SK-N-SH treated with all-trans-retinoic acid at 6 μM for 48 hours (cell line): Measurements from ENCODE around the gene BIRC3.

Experiments
- ATAC-seq: fragments of 200-7000 bp; cut with Tn5 transposase; 3 replicates; pipeline ENCODE4 v1.9.1; 2020; ENCODE audit warnings: mild to moderate bottlenecking, moderate library complexity
- BACH2 ChIP-seq: fragments of 250-450 bp; sonication (Bioruptor Pico); IDR thresholded peaks from 2 replicates; pipeline ENCODE4 v1.9.0; 2021; ENCODE audit warnings: mild to moderate bottlenecking, borderline replicate concordance
- CSDC2 ChIP-seq: fragments of 250-450 bp; sonication (Bioruptor Pico); IDR thresholded peaks from 2 replicates; pipeline ENCODE4 v1.5.0; 2020; ENCODE audit warnings: mild to moderate bottlenecking, moderate library complexity
- CSRNP3 ChIP-seq: fragments of 250-450 bp; sonication (Bioruptor Pico); IDR thresholded peaks from 2 replicates; pipeline ENCODE4 v1.5.1; 2021; ENCODE audit warnings: mild to moderate bottlenecking, moderate library complexity
- ESRRG ChIP-seq: fragments of 250-450 bp; sonication (Bioruptor Pico); IDR thresholded peaks from 2 replicates; pipeline ENCODE4 v1.6.1; 2021; ENCODE audit warnings: mild to moderate bottlenecking
- GLIS3 ChIP-seq: fragments of 250-450 bp; sonication (Bioruptor Pico); IDR thresholded peaks from 2 replicates; pipeline ENCODE4 v1.5.0; 2020; ENCODE audit warnings: mild to moderate bottlenecking, moderate library complexity
- ISL1 ChIP-seq: fragments of 250-450 bp; sonication (Bioruptor Pico); IDR thresholded peaks from 2 replicates; pipeline ENCODE4 v2.1.2; 2022; ENCODE audit warnings: mild to moderate bottlenecking, moderate library complexity
- PATZ1 ChIP-seq: fragments of 250-450 bp; sonication (Bioruptor Pico); IDR thresholded peaks from 2 replicates; pipeline ENCODE4 v1.8.0; 2020; ENCODE audit warnings: mild to moderate bottlenecking, moderate library complexity, borderline replicate concordance
- POU6F1 ChIP-seq: fragments of 250-450 bp; sonication (Bioruptor Pico); IDR thresholded peaks from 2 replicates; pipeline ENCODE4 v1.8.0; 2021; ENCODE audit warnings: low read depth, mild to moderate bottlenecking, moderate library complexity, borderline replicate concordance
- PPARA ChIP-seq: fragments of 250-450 bp; sonication (Bioruptor Pico); IDR thresholded peaks from 2 replicates; pipeline ENCODE4 v1.5.0; 2020; ENCODE audit warnings: mild to moderate bottlenecking, borderline replicate concordance
- RARB ChIP-seq: fragments of 250-450 bp; sonication (Bioruptor Pico); IDR thresholded peaks from 2 replicates; pipeline ENCODE4 v1.8.0; 2021; ENCODE audit warnings: mild to moderate bottlenecking, moderate library complexity
- SNAI2 ChIP-seq: fragments of 250-450 bp; sonication (Bioruptor Pico); IDR thresholded peaks from 2 replicates; pipeline ENCODE4 v1.5.0; 2020; ENCODE audit warnings: mild to moderate bottlenecking, moderate library complexity
- TCF4 ChIP-seq: fragments of 250-450 bp; sonication (Bioruptor Pico); IDR thresholded peaks from 2 replicates; pipeline ENCODE4 v1.8.0; 2021; ENCODE audit warnings: mild to moderate bottlenecking, moderate library complexity, borderline replicate concordance
- TOX ChIP-seq: fragments of 250-450 bp; sonication (Bioruptor Pico); IDR thresholded peaks from 2 replicates; pipeline ENCODE4 v1.8.0; 2021; ENCODE audit warnings: mild to moderate bottlenecking, moderate library complexity, borderline replicate concordance
- TSHZ2 ChIP-seq: fragments of 250-450 bp; sonication (Bioruptor Pico); IDR thresholded peaks from 2 replicates; pipeline ENCODE4 v1.5.0; 2020; ENCODE audit warnings: mild to moderate bottlenecking, moderate library complexity
- ZC3H10 ChIP-seq: fragments of 250-450 bp; sonication (Bioruptor Pico); IDR thresholded peaks from 2 replicates; pipeline ENCODE4 v1.5.1; 2021; ENCODE audit warnings: mild to moderate bottlenecking, moderate library complexity
- ZFP3 ChIP-seq: fragments of 250-450 bp; sonication (Bioruptor Pico); IDR thresholded peaks from 2 replicates; pipeline ENCODE4 v1.5.0; 2020; ENCODE audit warnings: mild to moderate bottlenecking, moderate library complexity
- ZFP30 ChIP-seq: fragments of 450-650 bp; formaldehyde crosslinking; IDR thresholded peaks from 2 replicates; pipeline ENCODE4 v1.5.0; 2022; ENCODE audit warnings: mild to moderate bottlenecking, moderate library complexity
- ZNF565 ChIP-seq: fragments of 450-650 bp; formaldehyde crosslinking; conservative IDR thresholded peaks from 2 replicates; pipeline ENCODE4 v1.5.0; 2020; ENCODE audit warnings: low read depth, mild to moderate bottlenecking, moderate library complexity
- ZNF70 ChIP-seq: fragments of 450-650 bp; formaldehyde crosslinking; IDR thresholded peaks from 2 replicates; pipeline ENCODE4 v1.5.0; 2020; ENCODE audit warnings: mild to moderate bottlenecking, moderate library complexity
- ZNF8 ChIP-seq: fragments of 450-650 bp; formaldehyde crosslinking; IDR thresholded peaks from 2 replicates; pipeline ENCODE4 v1.5.0; 2020; ENCODE audit warnings: mild to moderate bottlenecking, moderate library complexity

Gene BIRC3

GRCh38 chr11:102383839-102384238, 66.6 kb downstream of the BIRC3 start:
- TF ChIP-seq ZNF565 (CRISPR knock-in tag): no peak
- no peak for TF ChIP-seq SNAI2 (CRISPR knock-in tag)
- no peak for TF ChIP-seq GLIS3 (CRISPR knock-in tag)
- TF ChIP-seq ZFP30 (CRISPR knock-in tag): no peak
- TF ChIP-seq PATZ1 (CRISPR knock-in tag): no peak
- no peak for TF ChIP-seq TOX (CRISPR knock-in tag)
- no peak for TF ChIP-seq ISL1
- TF ChIP-seq PPARA: no peak
- TF ChIP-seq ZNF8 (CRISPR knock-in tag): no peak
- TF ChIP-seq RARB (CRISPR knock-in tag): no peak
- no peak for TF ChIP-seq TSHZ2 (CRISPR knock-in tag)

GRCh38 chr11:102384419-102385079, 67.3 kb downstream of the BIRC3 start:
- TF ChIP-seq CSDC2 (CRISPR knock-in tag): no peak
- no peak for TF ChIP-seq ZNF8 (CRISPR knock-in tag)
- ATAC-seq: no peak

More at GRCh38 chr11:102383839-102384238, 66.6 kb downstream of the BIRC3 start:
- ATAC-seq: no peak

GRCh38 chr11:102385085-102386007, 68.1 kb downstream of the BIRC3 start:
- no peak for TF ChIP-seq TCF4 (CRISPR knock-in tag)
- TF ChIP-seq ZNF8 (CRISPR knock-in tag): no peak
- no peak for TF ChIP-seq ZC3H10 (CRISPR knock-in tag)
- TF ChIP-seq POU6F1 (CRISPR knock-in tag): no peak
- no peak for TF ChIP-seq RARB (CRISPR knock-in tag)
- TF ChIP-seq SNAI2 (CRISPR knock-in tag): no peak
- no peak for TF ChIP-seq PPARA
- TF ChIP-seq TSHZ2 (CRISPR knock-in tag): no peak
- ATAC-seq: no peak

- ATAC-seq: no peak
- no peak for TF ChIP-seq TCF4 (CRISPR knock-in tag)
- no peak for TF ChIP-seq GLIS3 (CRISPR knock-in tag)
- TF ChIP-seq ZNF70 (CRISPR knock-in tag): no peak
- TF ChIP-seq ZNF8 (CRISPR knock-in tag): no peak
- TF ChIP-seq CSRNP3: no peak
- TF ChIP-seq PATZ1 (CRISPR knock-in tag): no peak
- no peak for TF ChIP-seq PPARA
- TF ChIP-seq ISL1: no peak
- TF ChIP-seq ZFP3 (CRISPR knock-in tag): no peak
- TF ChIP-seq BACH2: no peak
- TF ChIP-seq ESRRG (CRISPR knock-in tag): no peak
These were observed 69.0 kb downstream of the BIRC3 start for GRCh38 chr11:102386136-102386734.
